Kidney (tissue), 22 donors: ENCODE data around the gene ZNF19. TPM values are rescaled to one million over a fixed set of nuclear protein-coding genes. Genes with fewer than 3 reads are reported as not detected.

Experiments
- DNase-seq, 5 donors: peaks; one replicate each; pipeline ENCODE4 v3.0.0-alpha.2; 2013 to 2020
- FAIRE-seq: peaks from 2 replicates; lab custom pipeline; 2012; peaks lifted over from hg19 to GRCh38; lab: Jason Lieb, UNC
- H3K27ac ChIP-seq, 2 donors: one replicate each; pipeline ENCODE4 v1.7.0; 2013; ENCODE audit warnings: low read depth in 2 of 2, low read length in 2 of 2, inconsistent platforms in 1 of 2
- H3K27me3 ChIP-seq: one replicate; pipeline ENCODE4 v1.7.1; 2013; ENCODE audit warnings: low read length, inconsistent platforms; ENCODE audit not compliant: control insufficient read depth, insufficient read depth
- H3K36me3 ChIP-seq, 3 donors: one replicate each; pipeline versions ENCODE4 v1.7.0 to v1.7.1; 2013; ENCODE audit warnings: low read length in 3 of 3, control low read depth in 1 of 3, inconsistent platforms in 1 of 3; ENCODE audit not compliant: insufficient read depth in 3 of 3, control insufficient read depth in 2 of 3
- H3K4me1 ChIP-seq, 3 donors: one replicate each; pipeline versions ENCODE4 v1.7.0 to v1.7.1; 2013; ENCODE audit warnings: low read length in 3 of 3, inconsistent platforms in 1 of 3, low read depth in 1 of 3; ENCODE audit not compliant: control insufficient read depth in 2 of 3, insufficient read depth in 2 of 3
- H3K4me3 ChIP-seq, 3 donors: one replicate each; pipeline versions ENCODE4 v1.7.0 to v1.8.1; 2013; ENCODE audit warnings: low read length in 3 of 3, control low read depth in 1 of 3, inconsistent platforms in 1 of 3
- H3K9ac ChIP-seq, 3 donors: one replicate each; pipeline versions ENCODE4 v1.7.0 to v1.7.1; 2013; ENCODE audit warnings: low read length in 3 of 3, control low read depth in 1 of 3, inconsistent platforms in 1 of 3
- H3K9me3 ChIP-seq, 3 donors: one replicate each; pipeline versions ENCODE4 v1.7.0 to v1.7.1; 2013; ENCODE audit warnings: low read length in 3 of 3, control low read depth in 1 of 3, inconsistent platforms in 1 of 3; ENCODE audit not compliant: control insufficient read depth in 2 of 3, insufficient read depth in 1 of 3
- CTCF ChIP-seq: IDR thresholded peaks from 3 replicates; pipeline ENCODE4 v1.5.1; 2012; ENCODE audit warnings: mild to moderate bottlenecking, moderate library complexity, borderline replicate concordance; ENCODE audit not compliant: insufficient read depth; ENCODE audit errors: extremely low read depth
- intact Hi-C: fragments of 100-400 bp; cut with DNase I; formaldehyde crosslinking; loops from one replicate; pipeline ENCODE4 v1.11.1; 2022
- long read RNA-seq, 10 donors: library from polyadenylated mRNA in 1 of 10; unstranded in 1 of 10; transcript quantifications; one replicate each; pipeline ENCODE4 v2.0.0 and lab custom pipeline, GENCODE V29; 2021 to 2026
- polyA plus RNA-seq: library from polyadenylated mRNA; stranded (reverse); fragments of 350-450 nt; fragmentation: Illumina TruSeq; extraction: RNeasy Lipid Tissue Mini Kit (QIAGEN cat#74804); gene quantifications from one replicate; pipeline ENCODE4 v1.2.3, GENCODE V29; 2014; ENCODE audit warnings: low read depth, low replicate concordance; ENCODE audit not compliant: insufficient read depth
- total RNA-seq: library from RNA; stranded (reverse); fragmentation: NEBNext Ultra II Directional; extraction: Animal tissue kit (Norgen Biotek cat#: 25700); gene quantifications from one replicate; pipeline ENCODE4 v1.2.1, GENCODE V29; 2021
- donor health status: control.
- donor health status: control.
- donor health status: control.
- donor health status: control.
- donor health status: control.
- donor health status: DM: yes; HTN: yes; CAD: no.
- donor health status: Normal renal cell carcinoma (clear cell type).

Gene ZNF19
- total RNA-seq: 22.3 TPM
- 5.9 TPM for polyA plus RNA-seq
- long read RNA-seq, donor 1: 0 reads
- long read RNA-seq, donor 2, partial matches to known transcripts: 0 of 2 reads
- long read RNA-seq, donor 2, other reads (novel, unspliced or antisense): 0 of 2 reads
- long read RNA-seq, donor 3: 0 reads
- long read RNA-seq, donor 4: 0 reads
- long read RNA-seq, donor 5: 0 reads
- long read RNA-seq, donor 6, partial matches to known transcripts: 0 of 1 reads
- long read RNA-seq, donor 6, other reads (novel, unspliced or antisense): 0 of 1 reads
- long read RNA-seq, donor 7, partial matches to known transcripts: 2 of 5 reads
- long read RNA-seq, donor 7, other reads (novel, unspliced or antisense): 2 of 5 reads
- long read RNA-seq, donor 8: 0 reads
- long read RNA-seq, donor 9, partial matches to known transcripts: 0 of 2 reads
- long read RNA-seq, donor 9, other reads (novel, unspliced or antisense): 0 of 2 reads
- long read RNA-seq, donor 10, partial matches to known transcripts: 0 of 1 reads
- long read RNA-seq, donor 10, other reads (novel, unspliced or antisense): 0 of 1 reads

DNA sequence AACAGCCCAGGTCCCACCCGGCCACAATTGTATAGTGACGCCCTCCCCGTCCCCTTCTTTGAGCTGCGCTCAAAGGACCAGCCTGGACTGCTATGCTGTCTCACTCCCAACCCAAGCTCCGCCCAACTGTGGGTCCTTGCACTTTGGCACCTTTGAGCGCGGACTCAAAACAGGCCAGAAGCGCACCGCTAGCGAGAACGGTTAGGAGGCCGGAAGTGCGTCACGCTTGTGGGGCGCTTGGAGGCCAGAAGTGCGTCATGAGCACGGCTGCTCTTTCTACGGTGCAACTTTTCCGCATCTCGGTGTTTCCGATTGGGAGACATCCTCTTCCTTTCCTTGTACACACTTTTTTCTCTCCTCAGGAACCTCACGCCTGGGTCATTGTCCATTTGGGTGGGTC, at the start of gene ZNF19:
TSS of gene ZNF19 (minus strand) at position 203 of the 400 bp plus-strand sequence. CDS start 7,210 bp downstream, outside the sequence.
- no peak within 1 kb of the TSS for H3K4me3 ChIP-seq
- H3K36me3 ChIP-seq: no peaks in the 10 kb centered on the region
- no peak for TF ChIP-seq CTCF
- FAIRE-seq (no peak), DNase-seq (no peak)
- H3K27ac ChIP-seq: no peak within 1 kb of the TSS
- H3K27me3 ChIP-seq: no peaks in the 10 kb centered on the region
- H3K9ac ChIP-seq: no peak within 1 kb of the TSS
- H3K9me3 ChIP-seq: no peaks in the 10 kb centered on the region
- no peaks in the 10 kb centered on the region for H3K4me1 ChIP-seq
- intact Hi-C loops: no loop called here

DNA sequence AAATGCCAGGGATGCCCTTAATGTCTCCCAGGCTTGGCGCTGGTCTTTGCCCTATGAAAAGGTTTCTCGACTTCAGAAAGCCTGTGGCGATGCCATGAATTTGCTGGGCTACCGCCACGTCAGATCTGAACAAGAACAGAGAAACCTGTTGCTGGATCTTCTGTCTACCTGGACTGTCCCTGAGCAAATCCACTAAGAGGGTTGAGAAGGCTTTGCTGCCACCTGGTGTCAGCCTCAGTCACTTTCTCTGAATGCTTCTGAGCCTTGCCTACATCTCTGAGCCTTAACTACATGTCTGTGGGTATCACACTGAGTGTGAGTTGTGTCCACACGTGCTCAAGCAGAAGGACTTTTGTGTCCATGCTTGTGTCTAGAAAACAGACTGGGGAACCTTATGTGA, 48.5 kb upstream of the ZNF19 start:
- Histone ChIP-seq H3K36me3 (no peaks in the 10 kb centered on the region), H3K9me3 (no peaks in the 10 kb centered on the region), H3K27me3 (no peaks in the 10 kb centered on the region), H3K27ac (no peak overlapping the region), H3K4me1 (no peaks in the 10 kb centered on the region), H3K9ac (no peak overlapping the region), H3K4me3 (no peak overlapping the region)
- intact Hi-C loops: no loop called here
- FAIRE-seq (no peak), DNase-seq (peak; percentile 32 to 69 (median 52))
- peak; percentile 55 for TF ChIP-seq CTCF

DNA sequence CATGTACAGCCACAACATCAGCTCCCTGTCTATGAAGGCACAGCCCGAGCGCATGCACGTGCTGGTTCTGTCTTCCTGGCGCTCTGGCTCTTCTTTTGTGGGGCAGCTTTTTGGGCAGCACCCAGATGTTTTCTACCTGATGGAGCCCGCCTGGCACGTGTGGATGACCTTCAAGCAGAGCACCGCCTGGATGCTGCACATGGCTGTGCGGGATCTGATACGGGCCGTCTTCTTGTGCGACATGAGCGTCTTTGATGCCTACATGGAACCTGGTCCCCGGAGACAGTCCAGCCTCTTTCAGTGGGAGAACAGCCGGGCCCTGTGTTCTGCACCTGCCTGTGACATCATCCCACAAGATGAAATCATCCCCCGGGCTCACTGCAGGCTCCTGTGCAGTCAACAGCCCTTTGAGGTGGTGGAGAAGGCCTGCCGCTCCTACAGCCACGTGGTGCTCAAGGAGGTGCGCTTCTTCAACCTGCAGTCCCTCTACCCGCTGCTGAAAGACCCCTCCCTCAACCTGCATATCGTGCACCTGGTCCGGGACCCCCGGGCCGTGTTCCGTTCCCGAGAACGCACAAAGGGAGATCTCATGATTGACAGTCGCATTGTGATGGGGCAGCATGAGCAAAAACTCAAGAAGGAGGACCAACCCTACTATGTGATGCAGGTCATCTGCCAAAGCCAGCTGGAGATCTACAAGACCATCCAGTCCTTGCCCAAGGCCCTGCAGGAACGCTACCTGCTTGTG, 47.8 kb upstream of the ZNF19 start:
- intact Hi-C loops: no loop called here
- TF ChIP-seq CTCF: no peak
- no peak overlapping the region for H3K9ac ChIP-seq
- H3K9me3 ChIP-seq: no peaks in the 10 kb centered on the region
- no peak overlapping the region for H3K27ac ChIP-seq
- no peak overlapping the region for H3K4me3 ChIP-seq
- FAIRE-seq (no peak), DNase-seq (peak in 1 of 5 donors; percentile 51)
- H3K4me1 ChIP-seq: no peaks in the 10 kb centered on the region
- H3K27me3 ChIP-seq: no peaks in the 10 kb centered on the region
- no peaks in the 10 kb centered on the region for H3K36me3 ChIP-seq
